Stimulated activated CD8-positive, alpha-beta memory T cell treated with anti-CD3 and anti-CD28 coated beads, Interleukin-15, amount 100 ng/mL, for 24 hours (primary cell): Measurements from ENCODE around the gene NUTM2B.
"Not testable (repeated sequence)": the region's sequence is repeated elsewhere in the genome, so short reads cannot be mapped to it uniquely, and the experiment has no call there.

Source experiments
- DNase-seq: peaks from one replicate; pipeline ENCODE4 v3.0.0-alpha.2; 2020; ENCODE audit warnings: low read depth

The NUTM2B gene

GRCh38 chr10:79744844-79745243, 41.8 kb downstream of the NUTM2B start:
- not testable (repeated sequence) for DNase-seq

GRCh38 chr10:79748510-79748909, 45.5 kb downstream of the NUTM2B start:
- DNase-seq, result not testable (repeated sequence)

- DNase-seq, result not testable (repeated sequence)
Observed at GRCh38 chr10:79753601-79754000, 50.6 kb downstream of the NUTM2B start.

GRCh38 chr10:79758297-79758993, 55.4 kb downstream of the NUTM2B start:
- not testable (repeated sequence) for DNase-seq
